ENCODE measurements around the gene COQ8B.

DNA sequence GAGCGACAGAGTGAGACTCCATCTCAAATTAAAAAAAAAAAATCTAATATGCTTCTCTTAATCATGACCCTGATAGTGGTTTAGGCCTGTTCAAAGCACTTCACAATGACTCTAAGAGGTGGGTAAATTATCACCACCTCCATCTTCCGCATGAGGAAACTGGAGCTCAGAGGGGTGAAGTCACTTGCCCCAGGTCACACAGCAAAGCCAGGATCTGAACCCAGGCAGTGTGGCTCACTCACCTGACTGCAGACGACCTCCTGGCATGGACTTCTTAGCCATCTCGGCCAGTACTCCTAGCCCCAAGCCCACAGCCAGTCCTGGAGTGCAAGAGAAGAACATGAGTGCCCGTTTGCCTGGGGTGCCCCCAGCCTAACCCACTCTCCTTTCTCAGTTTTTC lies 6.9 kb downstream of the COQ8B start:
- TF ChIP-seq CTCF (IDR thresholded peaks at IDR 0.05) (no peak), POLR2A (IDR thresholded peaks at IDR 0.05) (no peak)

Measured in lower leg skin (tissue), 3 donors.